GM23338 (cell line): ENCODE measurements around the gene ENTREP3. TPM values are rescaled to one million over a fixed set of nuclear protein-coding genes. Genes with fewer than 3 reads are reported as not detected.

ENCODE experiments used
- ATAC-seq: fragments of 200-7000 bp; cut with Tn5 transposase; 3 replicates; pipeline ENCODE4 v1.9.1; 2020
- DNase-seq: peaks from one replicate; pipeline ENCODE4 v3.0.0-alpha.2; 2015; ENCODE audit warnings: low spot score
- H2AFZ ChIP-seq: fragments of 200-600 bp; sonication (generic); 2 replicates; pipeline ENCODE4 v1.8.0; 2016; ENCODE audit warnings: antibody characterized with exemption, mild to moderate bottlenecking, moderate library complexity
- H3F3A ChIP-seq: fragments of 200-600 bp; sonication (generic); replicated peaks from 2 replicates; pipeline ENCODE4 v1.8.0; 2017; ENCODE audit warnings: antibody characterized with exemption, mixed run types, low read depth
- H3K27ac ChIP-seq: fragments of 200-600 bp; sonication (generic); 2 replicates; pipeline ENCODE4 v1.6.1; 2016; ENCODE audit warnings: low read depth
- H3K27me3 ChIP-seq: fragments of 200-600 bp; sonication (generic); 2 replicates; pipeline ENCODE4 v1.8.0; 2016; ENCODE audit warnings: mild to moderate bottlenecking, mixed run types, moderate library complexity; ENCODE audit not compliant: insufficient read depth
- H3K36me3 ChIP-seq: fragments of 200-600 bp; sonication (generic); 2 replicates; pipeline ENCODE4 v1.8.0; 2016; ENCODE audit warnings: mild to moderate bottlenecking; ENCODE audit not compliant: insufficient read depth
- H3K4me1 ChIP-seq: fragments of 200-600 bp; sonication (generic); 2 replicates; pipeline ENCODE4 v1.8.0; 2016; ENCODE audit warnings: mild to moderate bottlenecking, moderate library complexity; ENCODE audit not compliant: insufficient read depth
- H3K4me2 ChIP-seq: fragments of 200-600 bp; sonication (generic); 2 replicates; pipeline ENCODE4 v1.7.1; 2017; ENCODE audit warnings: mixed run types
- H3K4me3 ChIP-seq: fragments of 200-600 bp; sonication (generic); 2 replicates; pipeline ENCODE4 v1.6.1; 2016; ENCODE audit warnings: mixed run types
- H3K79me2 ChIP-seq: fragments of 200-600 bp; sonication (generic); replicated peaks from 2 replicates; pipeline ENCODE4 v1.8.0; 2017; ENCODE audit warnings: mild to moderate bottlenecking; ENCODE audit not compliant: insufficient read depth
- H3K9me2 ChIP-seq: fragments of 200-600 bp; sonication (generic); 2 replicates; pipeline ENCODE4 v1.8.0; 2017; ENCODE audit not compliant: insufficient read depth
- H4K20me1 ChIP-seq: fragments of 200-600 bp; sonication (generic); replicated peaks from 2 replicates; pipeline ENCODE4 v1.8.0; 2017; ENCODE audit warnings: mild to moderate bottlenecking; ENCODE audit not compliant: insufficient read depth
- H3K27ac Mint-ChIP-seq: 2 replicates; pipeline ENCODE4 v1.8.0; 2020; ENCODE audit warnings: inconsistent platforms, mild to moderate bottlenecking, moderate library complexity, mixed read lengths
- H3K27me3 Mint-ChIP-seq: 3 replicates; pipeline ENCODE4 v1.8.0; 2022; ENCODE audit warnings: low read depth, mild to moderate bottlenecking, moderate library complexity, mixed read lengths, inconsistent platforms; ENCODE audit not compliant: insufficient read depth, poor library complexity
- H3K36me3 Mint-ChIP-seq: 3 replicates; pipeline ENCODE4 v1.8.0; 2021; ENCODE audit warnings: low read depth, mild to moderate bottlenecking, inconsistent platforms, moderate library complexity, mixed read lengths
- H3K4me1 Mint-ChIP-seq: 3 replicates; pipeline ENCODE4 v1.8.0; 2020; ENCODE audit warnings: mild to moderate bottlenecking, inconsistent platforms, mixed read lengths
- H3K4me3 Mint-ChIP-seq: 3 replicates; pipeline ENCODE4 v1.8.0; 2021; ENCODE audit warnings: moderate library complexity, mild to moderate bottlenecking, inconsistent platforms, mixed read lengths
- H3K9me3 Mint-ChIP-seq: 3 replicates; pipeline ENCODE4 v1.8.0; 2020; ENCODE audit warnings: moderate library complexity, mild to moderate bottlenecking, inconsistent platforms, mixed read lengths
- CREB1 ChIP-seq: fragments of 250-450 bp; sonication (Bioruptor Pico); IDR thresholded peaks from 2 replicates; pipeline ENCODE4 v1.5.0; 2020; ENCODE audit warnings: low read depth, mild to moderate bottlenecking, moderate library complexity
- ETS1 ChIP-seq: IDR thresholded peaks from 2 replicates; pipeline ENCODE4 v1.6.1; 2016; ENCODE audit warnings: antibody characterized with exemption
- EZH2 ChIP-seq: fragments of 200-600 bp; sonication (generic); IDR thresholded peaks from one replicate; pipeline ENCODE4 v1.8.0; 2017; ENCODE audit warnings: antibody characterized with exemption, mild to moderate bottlenecking, low read depth; ENCODE audit not compliant: unreplicated experiment
- POLR2AphosphoS5 ChIP-seq: IDR thresholded peaks from 2 replicates; pipeline ENCODE4 v1.6.1; 2016; ENCODE audit warnings: antibody characterized with exemption, low read depth
- ZNF114 ChIP-seq: fragments of 250-450 bp; sonication (Bioruptor Pico); IDR thresholded peaks from 2 replicates; pipeline ENCODE4 v1.5.0; 2020; ENCODE audit warnings: mild to moderate bottlenecking, moderate library complexity
- ZNF462 ChIP-seq: fragments of 250-450 bp; sonication (Bioruptor Pico); IDR thresholded peaks from 2 replicates; pipeline ENCODE4 v1.5.0; 2020; ENCODE audit warnings: mild to moderate bottlenecking, moderate library complexity
- polyA plus RNA-seq: library from polyadenylated mRNA; unstranded; fragments of >200 nt; fragmentation: Nextera tagmentation; extraction: Ambion mirVana; gene quantifications from 2 replicates; pipeline ENCODE4 v1.2.1, GENCODE V29; 2016
- total RNA-seq: library from RNA; depleted of rRNA; stranded (reverse); fragments of >200 nt; shearing (Covaris generic); gene quantifications from 2 replicates; pipeline ENCODE4 v1.2.3, GENCODE V29; 2014

ENTREP3 gene
- total and polyA plus RNA-seq, 2 experiments from 2014 or later, result 18.6 to 46.3 TPM

- peak; percentile 51; the same call in 1 of the 2 replicates for TF ChIP-seq ZNF462 (CRISPR knock-in tag)
- TF ChIP-seq ZNF114 (CRISPR knock-in tag), result no peak
- TF ChIP-seq EZH2, result no peak
- no peak for TF ChIP-seq CREB1
Observed at GRCh38 chr1:155205969-155206593, 49.2 kb downstream of the ENTREP3 start (continued).

- H4K20me1 ChIP-seq, result peaks cover 18% of the 10 kb centered on the region
- no peak overlapping the region for H3K4me3 ChIP-seq
- H3K27me3 ChIP-seq, result peaks cover 6% of the 10 kb centered on the region; the same call in 1 of the 2 replicates
- no peak overlapping the region for H2AFZ ChIP-seq
- peaks cover 32% of the 10 kb centered on the region for H3K4me1 Mint-ChIP-seq
- no peak for TF ChIP-seq ETS1
- TF ChIP-seq POLR2AphosphoS5, result peak; percentile 52
- no peaks in the 10 kb centered on the region; the same call in 2 of the 3 replicates for H3K9me3 Mint-ChIP-seq
- peaks cover 20% of the 10 kb centered on the region for H3K36me3 ChIP-seq
- H3K36me3 Mint-ChIP-seq, result peaks cover 46% of the 10 kb centered on the region
- H3K4me2 ChIP-seq, result no peak overlapping the region
- H3K9me2 ChIP-seq, result no peaks in the 10 kb centered on the region
- H3K27me3 Mint-ChIP-seq, result peaks cover 56% of the 10 kb centered on the region
- DNase-seq (no peak), ATAC-seq (no peak)
- no peak overlapping the region for H3K27ac ChIP-seq
- H3K4me1 ChIP-seq, result peaks cover 19% of the 10 kb centered on the region
- peaks cover 49% of the 10 kb centered on the region for H3F3A ChIP-seq
- no peak overlapping the region for H3K27ac Mint-ChIP-seq
- no peak overlapping the region for H3K4me3 Mint-ChIP-seq
- 0 out of 2 replicates have a peak, but pooled peaks cover 7% of the 10 kb centered on the region for H3K79me2 ChIP-seq
Observed at GRCh38 chr1:155205035-155205434, 50.2 kb downstream of the ENTREP3 start.
